Ishikawa (cell line): ENCODE results near the gene MAGEF1.
A peak's percentile ranks its signal among the peaks of the same experiment; 100 is the strongest.

ENCODE experiments used
- CEBPB ChIP-seq: IDR thresholded peaks from 2 replicates; pipeline ENCODE4 v1.6.1; 2012
- CREB1 ChIP-seq: IDR thresholded peaks from 2 replicates; pipeline ENCODE4 v1.6.1; 2012; ENCODE audit warnings: low read depth
- EGR1 ChIP-seq: IDR thresholded peaks from 2 replicates; pipeline ENCODE4 v1.6.1; 2012
- EP300 ChIP-seq: IDR thresholded peaks from 2 replicates; pipeline ENCODE4 v1.6.1; 2012; ENCODE audit warnings: borderline replicate concordance
- FOXM1 ChIP-seq: IDR thresholded peaks from 2 replicates; pipeline ENCODE4 v1.6.1; 2012; ENCODE audit warnings: low read depth, borderline replicate concordance
- MAX ChIP-seq: IDR thresholded peaks from 2 replicates; pipeline ENCODE4 v1.6.1; 2012
- NFIC ChIP-seq: IDR thresholded peaks from 2 replicates; pipeline ENCODE4 v1.6.1; 2012
- RAD21 ChIP-seq: IDR thresholded peaks from 2 replicates; pipeline ENCODE4 v1.6.1; 2012; ENCODE audit warnings: low read depth
- REST ChIP-seq: IDR thresholded peaks from 2 replicates; pipeline ENCODE4 v1.6.1; 2012; ENCODE audit warnings: low read depth, mild to moderate bottlenecking
- TAF1 ChIP-seq: IDR thresholded peaks from 2 replicates; pipeline ENCODE4 v1.6.1; 2012; ENCODE audit warnings: low read depth, mild to moderate bottlenecking
- TCF12 ChIP-seq: IDR thresholded peaks from 2 replicates; pipeline ENCODE4 v1.6.1; 2012; ENCODE audit warnings: low read depth
- TEAD4 ChIP-seq: IDR thresholded peaks from 2 replicates; pipeline ENCODE4 v1.6.1; 2012
- USF1 ChIP-seq: IDR thresholded peaks from 2 replicates; pipeline ENCODE4 v1.6.1; 2012
- YY1 ChIP-seq: IDR thresholded peaks from 2 replicates; pipeline ENCODE4 v1.6.1; 2012; ENCODE audit warnings: low read depth
- ZBTB7A ChIP-seq: IDR thresholded peaks from 2 replicates; pipeline ENCODE4 v1.6.1; 2012; ENCODE audit warnings: low read depth

Gene MAGEF1

GRCh38 chr3:184719709-184720108 is 7.8 kb upstream of the MAGEF1 start:
- TF ChIP-seq CEBPB (no peak), TCF12 (no peak), USF1 (no peak), MAX (no peak), EP300 (no peak), TAF1 (no peak), NFIC (no peak), EGR1 (no peak), RAD21 (no peak), CREB1 (no peak), YY1 (no peak)

GRCh38 chr3:184718431-184718830 is 6.6 kb upstream of the MAGEF1 start:
- no peak for TF ChIP-seq MAX

- TF ChIP-seq RAD21 (no peak), EGR1 (no peak), FOXM1 (no peak), MAX (no peak), CEBPB (no peak), TCF12 (no peak), ZBTB7A (no peak), CREB1 (no peak), EP300 (no peak), TEAD4 (no peak), YY1 (no peak), TAF1 (no peak), USF1 (no peak), REST (no peak), NFIC (no peak)
Measured at GRCh38 chr3:184717399-184717983, 5.6 kb upstream of the MAGEF1 start.

- TF ChIP-seq NFIC (peak; percentile 55), ZBTB7A (peak; percentile 97), TCF12 (no peak)
Measured at GRCh38 chr3:184716622-184717398, 4.9 kb upstream of the MAGEF1 start.

- no peak for TF ChIP-seq ZBTB7A
- TF ChIP-seq REST: no peak
- TF ChIP-seq TEAD4: no peak
- TF ChIP-seq RAD21: no peak
- TF ChIP-seq EP300: no peak
- TF ChIP-seq MAX: no peak
- no peak for TF ChIP-seq CREB1
- no peak for TF ChIP-seq USF1
- TF ChIP-seq NFIC: no peak
- TF ChIP-seq TCF12: no peak
- no peak for TF ChIP-seq CEBPB
- TF ChIP-seq YY1: no peak
- TF ChIP-seq EGR1: no peak
Measured at GRCh38 chr3:184715943-184716621, 4.2 kb upstream of the MAGEF1 start.
